GM19351 (cell line): ENCODE measurements around the gene FOXP1.

Source experiments
- ATAC-seq: cut with Tn5 transposase; IDR thresholded peaks from one replicate; pipeline ENCODE4 v1.9.1; 2021; ENCODE audit warnings: mild to moderate bottlenecking, moderate library complexity; ENCODE audit not compliant: unreplicated experiment

The FOXP1 gene

GRCh38 chr3:71456826-71457225 lies 126.7 kb downstream of the FOXP1 start:
- no peak for ATAC-seq

DNA sequence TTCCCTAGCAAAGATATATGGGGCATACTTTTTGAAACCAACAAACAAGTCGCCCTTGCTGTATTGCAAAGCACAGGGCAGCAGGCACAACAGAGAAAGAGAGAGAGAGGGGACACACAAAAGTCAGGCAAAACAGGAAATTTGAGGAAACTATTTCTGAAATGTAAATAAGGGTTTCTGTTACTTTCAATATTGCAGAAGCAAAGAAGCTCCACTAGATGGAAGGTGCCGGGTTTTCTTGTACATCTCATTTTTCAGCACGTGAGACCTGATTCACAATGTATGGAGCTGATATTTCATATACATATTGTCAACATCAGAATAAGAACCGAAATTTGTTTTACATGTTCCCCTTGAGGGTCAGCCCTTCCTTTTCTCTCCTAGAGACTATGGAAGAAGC lies 127.4 kb downstream of the FOXP1 start:
- no peak for ATAC-seq

- no peak for ATAC-seq
Observed at GRCh38 chr3:71454512-71455403, 128.8 kb downstream of the FOXP1 start.

GRCh38 chr3:71453822-71454511 lies 129.6 kb downstream of the FOXP1 start:
- no peak for ATAC-seq

DNA sequence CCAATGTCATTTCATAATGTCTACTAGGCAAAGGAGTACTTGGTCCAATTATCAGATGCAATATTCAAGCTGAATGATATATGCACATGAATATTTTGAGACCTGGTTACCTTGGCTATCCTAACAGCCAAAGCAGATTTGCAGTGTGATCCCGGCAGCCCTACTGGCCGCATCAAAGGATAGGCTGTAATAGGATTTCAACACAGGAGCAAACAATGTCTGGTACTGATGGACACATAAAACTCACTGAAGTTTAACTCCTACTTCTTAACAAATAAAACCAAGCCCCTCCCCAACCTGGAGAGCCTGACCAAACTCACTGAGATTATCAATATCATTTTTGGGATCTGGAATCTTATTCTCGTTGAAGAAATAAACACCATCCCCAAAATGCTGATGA lies 130.2 kb downstream of the FOXP1 start:
- no peak for ATAC-seq

DNA sequence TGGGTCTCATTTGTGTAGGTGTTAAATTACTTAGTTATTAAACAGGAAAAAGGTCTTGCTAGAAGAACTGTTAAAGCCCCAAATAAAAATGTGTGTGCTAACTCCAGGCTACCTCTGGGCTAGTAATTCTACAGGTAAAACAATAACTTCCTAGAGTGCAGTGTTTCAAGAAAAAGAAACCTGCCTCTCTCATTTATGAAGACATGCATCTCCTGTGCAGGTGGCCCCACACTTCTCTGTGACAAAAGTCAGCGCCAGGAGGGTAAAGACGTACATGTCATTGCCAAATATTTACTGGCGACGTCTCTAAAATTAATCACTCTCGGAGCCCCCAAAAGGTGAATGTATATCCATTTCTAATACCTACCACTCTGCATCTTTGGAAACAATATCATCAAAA lies 131.7 kb downstream of the FOXP1 start:
- ATAC-seq = no peak

- no peak for ATAC-seq
Observed at GRCh38 chr3:71451060-71451459, 132.5 kb downstream of the FOXP1 start.

- no peak for ATAC-seq
Observed at GRCh38 chr3:71450162-71450561, 133.4 kb downstream of the FOXP1 start.

DNA sequence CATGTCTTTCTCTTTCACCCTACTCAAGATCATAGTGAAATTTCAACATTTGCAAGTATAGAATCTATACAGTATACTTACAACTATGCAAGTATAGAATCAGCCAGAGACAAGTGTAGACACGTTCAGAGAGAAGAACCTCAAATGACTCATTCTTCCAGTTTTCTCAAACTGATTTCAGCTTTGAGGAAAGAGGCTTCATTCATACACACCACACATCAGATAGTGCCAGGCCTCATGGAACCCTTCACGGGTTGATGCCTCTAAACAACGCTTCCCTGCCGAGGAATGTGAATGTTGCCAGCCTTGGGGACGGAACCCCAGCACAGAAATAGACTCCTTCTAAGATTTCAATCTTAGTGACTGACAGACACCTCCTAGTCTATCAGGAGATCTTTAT lies 135.7 kb downstream of the FOXP1 start:
- no peak for ATAC-seq

DNA sequence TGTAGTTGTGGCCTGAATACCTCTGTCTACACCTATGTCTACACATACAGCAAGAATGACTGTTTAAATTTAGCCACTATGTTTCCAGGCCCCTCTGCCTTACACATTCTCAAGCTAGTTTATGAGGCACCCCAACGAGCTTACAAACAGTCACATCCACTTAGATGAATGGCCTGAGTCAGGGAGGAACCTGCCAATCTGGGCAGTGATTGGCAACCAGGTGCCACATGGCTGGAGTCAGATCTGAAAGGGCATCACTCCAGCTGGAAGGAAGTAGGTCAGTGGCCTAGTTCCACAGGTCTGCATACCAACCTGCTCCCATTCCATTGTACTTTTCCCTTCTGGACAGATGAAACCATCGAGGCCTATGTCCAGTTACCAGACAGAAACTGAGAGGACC lies 136.3 kb downstream of the FOXP1 start:
- no peak for ATAC-seq

GRCh38 chr3:71446734-71447133 lies 136.8 kb downstream of the FOXP1 start:
- ATAC-seq = no peak

- ATAC-seq = no peak
Observed at GRCh38 chr3:71446260-71446659, 137.3 kb downstream of the FOXP1 start.

- ATAC-seq = no peak
Observed at GRCh38 chr3:71444861-71445259, 138.7 kb downstream of the FOXP1 start.

GRCh38 chr3:71444028-71444860 lies 139.3 kb downstream of the FOXP1 start:
- peak; percentile 91 for ATAC-seq

DNA sequence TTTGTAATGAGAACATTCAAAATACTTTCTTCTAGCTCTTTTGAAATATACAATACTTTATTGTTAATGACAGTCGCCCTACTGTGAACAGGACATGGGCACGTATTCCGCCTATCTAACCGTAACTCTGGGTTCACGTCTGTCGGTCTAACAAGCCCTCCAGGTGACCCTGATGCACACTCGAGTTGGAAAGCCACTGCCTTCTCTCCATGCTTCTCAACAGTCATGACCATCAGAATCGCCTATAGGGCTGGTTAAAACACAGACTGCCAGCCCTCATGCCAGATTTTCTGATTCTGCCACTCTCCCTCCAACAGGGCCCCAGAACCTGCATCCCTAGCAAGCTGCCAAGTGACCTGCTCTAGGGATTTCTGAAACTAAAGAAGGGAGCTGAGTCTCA lies 140.2 kb downstream of the FOXP1 start:
- ATAC-seq = no peak

DNA sequence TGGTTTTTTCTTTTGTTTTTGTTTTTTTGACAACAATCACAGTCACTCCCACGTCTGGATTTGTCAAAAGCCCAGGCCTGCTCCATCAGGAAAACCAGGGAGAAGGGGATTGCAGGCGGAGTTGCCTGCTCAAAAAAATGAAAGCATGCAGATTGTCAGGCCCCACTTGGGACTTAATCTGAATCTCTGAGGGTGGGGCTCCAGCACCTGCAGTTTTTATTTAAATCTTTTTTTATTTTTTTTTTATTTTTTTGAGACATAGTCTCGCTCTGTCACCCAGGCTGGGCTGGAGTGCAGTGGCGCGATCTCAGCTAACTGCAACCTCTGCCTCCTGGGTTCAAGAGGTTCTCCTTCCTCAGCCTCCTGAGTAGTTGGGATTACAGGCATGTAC lies 140.9 kb downstream of the FOXP1 start:
- ATAC-seq = no peak

GRCh38 chr3:71441925-71442651 lies 141.4 kb downstream of the FOXP1 start:
- ATAC-seq = no peak

GRCh38 chr3:71441217-71441924 lies 142.2 kb downstream of the FOXP1 start:
- ATAC-seq = no peak

GRCh38 chr3:71438904-71439303 lies 144.6 kb downstream of the FOXP1 start:
- ATAC-seq = no peak

DNA sequence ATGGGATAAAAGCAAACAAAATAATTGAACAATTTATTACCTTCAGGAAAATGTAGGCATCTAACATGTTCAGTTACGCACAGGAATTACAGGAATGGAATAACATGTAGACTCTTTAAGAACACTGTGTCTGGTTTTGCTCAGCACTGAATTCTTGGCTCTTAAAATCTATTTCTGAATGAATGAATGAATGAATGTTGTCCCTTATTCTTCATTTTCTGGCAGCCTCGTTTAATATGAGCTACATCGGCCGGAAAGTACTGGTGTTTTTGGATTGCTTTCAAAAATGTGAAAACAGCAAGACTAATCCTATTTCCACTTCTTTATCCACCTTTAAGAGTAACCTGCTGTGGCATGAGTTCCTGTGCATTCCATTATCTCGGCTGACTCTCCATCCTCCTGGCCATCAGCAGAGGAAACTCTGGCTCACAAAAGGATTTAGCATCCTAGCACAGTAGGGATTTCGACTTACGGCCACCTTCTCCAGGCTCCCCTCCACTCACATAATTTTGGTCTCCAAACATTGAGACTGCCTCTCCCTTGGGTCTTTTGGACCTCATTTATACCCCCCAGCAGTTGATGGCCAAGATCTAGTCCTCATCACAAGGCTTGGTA lies 145.3 kb downstream of the FOXP1 start:
- no peak for ATAC-seq
